Stomach (tissue), 4 donors: Measurements from ENCODE around the gene ESPN.

Experiments used
- CTCF ChIP-seq, 7 experiments: fragments of 450-650 bp in 4 of 7; fragments of 200-600 bp in 3 of 7; sonication (generic) in 3 of 7; IDR thresholded peaks; one replicate each; pipeline ENCODE4 v1.5.1; 2016 to 2019; ENCODE audit warnings: antibody characterized with exemption in 7 of 7, control low read depth in 2 of 7, mild to moderate bottlenecking in 1 of 7
- POLR2A ChIP-seq, 4 donors: fragments of 450-650 bp; IDR thresholded peaks; one replicate each; pipeline ENCODE4 v1.6.1; 2016; ENCODE audit warnings: antibody characterized with exemption in 4 of 4, control low read depth in 2 of 4, mild to moderate bottlenecking in 1 of 4, moderate library complexity in 1 of 4

- no peak for TF ChIP-seq CTCF (IDR thresholded peaks at IDR 0.05)
- TF ChIP-seq POLR2A (IDR thresholded peaks at IDR 0.05): no peak
Measured at GRCh38 chr1:6508816-6509189, 84.2 kb downstream of the ESPN start.
